ENCODE data around the gene SKP1.

Gene SKP1

GRCh38 chr5:134116789-134117761 is 59.7 kb downstream of the SKP1 start:
- no peak overlapping the region for H3K4me3 ChIP-seq (ENCODE audit: low read depth, low read length)
- TF ChIP-seq, protein P1, sequence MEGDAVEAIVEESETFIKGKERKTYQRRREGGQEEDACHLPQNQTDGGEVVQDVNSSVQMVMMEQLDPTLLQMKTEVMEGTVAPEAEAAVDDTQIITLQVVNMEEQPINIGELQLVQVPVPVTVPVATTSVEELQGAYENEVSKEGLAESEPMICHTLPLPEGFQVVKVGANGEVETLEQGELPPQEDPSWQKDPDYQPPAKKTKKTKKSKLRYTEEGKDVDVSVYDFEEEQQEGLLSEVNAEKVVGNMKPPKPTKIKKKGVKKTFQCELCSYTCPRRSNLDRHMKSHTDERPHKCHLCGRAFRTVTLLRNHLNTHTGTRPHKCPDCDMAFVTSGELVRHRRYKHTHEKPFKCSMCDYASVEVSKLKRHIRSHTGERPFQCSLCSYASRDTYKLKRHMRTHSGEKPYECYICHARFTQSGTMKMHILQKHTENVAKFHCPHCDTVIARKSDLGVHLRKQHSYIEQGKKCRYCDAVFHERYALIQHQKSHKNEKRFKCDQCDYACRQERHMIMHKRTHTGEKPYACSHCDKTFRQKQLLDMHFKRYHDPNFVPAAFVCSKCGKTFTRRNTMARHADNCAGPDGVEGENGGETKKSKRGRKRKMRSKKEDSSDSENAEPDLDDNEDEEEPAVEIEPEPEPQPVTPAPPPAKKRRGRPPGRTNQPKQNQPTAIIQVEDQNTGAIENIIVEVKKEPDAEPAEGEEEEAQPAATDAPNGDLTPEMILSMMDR (IDR thresholded peaks at IDR 0.05; ENCODE audit: low read depth, low read length, missing control alignments): no peak
- no peak for DNase-seq (ENCODE audit: low read depth)

DNA sequence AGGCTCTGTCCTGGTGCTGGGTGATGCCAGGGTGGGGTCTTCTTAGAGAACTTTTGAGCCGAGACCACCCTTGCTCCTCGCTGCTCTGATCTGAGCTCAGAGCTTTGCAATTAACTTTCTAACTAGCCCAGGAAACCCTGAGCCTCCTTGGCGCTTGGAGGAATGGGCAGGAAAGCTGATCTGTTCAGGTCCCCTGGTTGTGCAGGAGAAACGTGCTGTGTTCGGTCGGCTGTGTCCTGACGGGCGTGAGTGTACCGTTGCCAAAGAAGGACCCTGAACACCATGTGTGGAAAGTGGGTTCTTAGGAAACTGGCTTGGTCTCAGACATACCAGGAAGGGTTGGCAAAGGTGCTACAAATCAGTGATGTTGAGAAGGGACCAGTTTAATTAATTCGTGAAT is 60.5 kb downstream of the SKP1 start:
- no peak for DNase-seq (ENCODE audit: low read depth)
- no peak overlapping the region for H3K4me3 ChIP-seq (ENCODE audit: low read depth, low read length)
- TF ChIP-seq, protein P1 (IDR thresholded peaks at IDR 0.05; ENCODE audit: low read depth, low read length, missing control alignments): no peak

DNA sequence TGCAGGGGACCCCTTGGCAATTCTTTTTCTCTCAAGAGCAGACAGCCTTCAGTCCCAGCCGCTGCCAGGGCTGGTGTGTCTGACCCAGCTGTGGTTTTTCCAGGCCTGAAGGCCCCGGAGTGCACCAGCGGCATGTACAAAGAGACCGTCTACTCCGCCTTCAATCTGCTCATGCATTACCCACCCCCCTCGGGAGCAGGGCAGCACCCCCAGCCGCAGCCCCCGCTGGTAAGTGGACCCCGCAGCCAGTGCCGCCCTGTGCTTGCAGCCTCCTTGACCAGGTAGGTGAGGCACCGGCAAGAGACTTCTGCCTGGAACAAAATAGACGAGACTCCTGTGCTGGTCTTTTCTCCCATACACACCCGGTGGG is 61.0 kb downstream of the SKP1 start:
- peak overlapping the region; percentile 53; the same call in 1 of the 2 replicates for H3K4me3 ChIP-seq (ENCODE audit: low read depth, low read length)
- TF ChIP-seq, protein P1 (IDR thresholded peaks at IDR 0.05; ENCODE audit: low read depth, low read length, missing control alignments): no peak
- no peak for DNase-seq (ENCODE audit: low read depth)

DNA sequence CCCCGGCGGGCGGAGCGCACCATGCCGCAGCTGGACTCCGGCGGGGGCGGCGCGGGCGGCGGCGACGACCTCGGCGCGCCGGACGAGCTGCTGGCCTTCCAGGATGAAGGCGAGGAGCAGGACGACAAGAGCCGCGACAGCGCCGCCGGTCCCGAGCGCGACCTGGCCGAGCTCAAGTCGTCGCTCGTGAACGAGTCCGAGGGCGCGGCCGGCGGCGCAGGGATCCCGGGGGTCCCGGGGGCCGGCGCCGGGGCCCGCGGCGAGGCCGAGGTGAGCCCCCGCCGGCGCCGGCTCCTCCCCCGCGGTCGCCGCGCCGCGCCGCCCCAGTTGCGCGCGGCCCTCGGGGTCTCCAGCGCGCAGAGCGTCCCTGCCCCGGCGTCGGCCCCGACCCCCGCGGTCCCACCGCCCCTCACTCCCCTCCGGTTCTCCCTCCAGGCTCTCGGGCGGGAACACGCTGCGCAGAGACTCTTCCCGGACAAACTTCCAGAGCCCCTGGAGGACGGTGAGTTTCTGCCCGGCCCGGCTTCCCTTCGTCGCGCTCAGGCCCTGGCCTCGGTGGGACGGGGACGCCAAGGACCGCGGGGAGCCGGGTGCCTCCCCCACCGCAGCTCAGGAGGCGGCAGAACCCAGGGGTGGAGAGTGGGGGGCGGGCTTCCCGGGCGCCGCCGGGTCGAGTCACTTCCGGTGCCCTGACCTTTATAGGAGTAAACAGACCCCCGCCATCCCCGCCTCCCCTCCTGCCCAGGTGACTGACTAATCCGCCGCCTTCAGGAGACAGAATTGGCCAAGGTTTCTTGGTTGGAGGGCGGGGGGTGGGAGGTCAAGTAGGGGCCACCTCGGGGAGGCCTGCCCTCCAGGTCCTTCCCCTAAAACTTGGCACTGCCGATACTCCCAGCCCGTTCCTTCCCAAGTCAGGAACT is 61.6 kb downstream of the SKP1 start:
- TF ChIP-seq, protein P1 (IDR thresholded peaks at IDR 0.05; ENCODE audit: low read depth, low read length, missing control alignments): no peak
- H3K4me3 ChIP-seq (ENCODE audit: low read depth, low read length): peak overlapping the region; percentile 53
- no peak for DNase-seq (ENCODE audit: low read depth)

DNA sequence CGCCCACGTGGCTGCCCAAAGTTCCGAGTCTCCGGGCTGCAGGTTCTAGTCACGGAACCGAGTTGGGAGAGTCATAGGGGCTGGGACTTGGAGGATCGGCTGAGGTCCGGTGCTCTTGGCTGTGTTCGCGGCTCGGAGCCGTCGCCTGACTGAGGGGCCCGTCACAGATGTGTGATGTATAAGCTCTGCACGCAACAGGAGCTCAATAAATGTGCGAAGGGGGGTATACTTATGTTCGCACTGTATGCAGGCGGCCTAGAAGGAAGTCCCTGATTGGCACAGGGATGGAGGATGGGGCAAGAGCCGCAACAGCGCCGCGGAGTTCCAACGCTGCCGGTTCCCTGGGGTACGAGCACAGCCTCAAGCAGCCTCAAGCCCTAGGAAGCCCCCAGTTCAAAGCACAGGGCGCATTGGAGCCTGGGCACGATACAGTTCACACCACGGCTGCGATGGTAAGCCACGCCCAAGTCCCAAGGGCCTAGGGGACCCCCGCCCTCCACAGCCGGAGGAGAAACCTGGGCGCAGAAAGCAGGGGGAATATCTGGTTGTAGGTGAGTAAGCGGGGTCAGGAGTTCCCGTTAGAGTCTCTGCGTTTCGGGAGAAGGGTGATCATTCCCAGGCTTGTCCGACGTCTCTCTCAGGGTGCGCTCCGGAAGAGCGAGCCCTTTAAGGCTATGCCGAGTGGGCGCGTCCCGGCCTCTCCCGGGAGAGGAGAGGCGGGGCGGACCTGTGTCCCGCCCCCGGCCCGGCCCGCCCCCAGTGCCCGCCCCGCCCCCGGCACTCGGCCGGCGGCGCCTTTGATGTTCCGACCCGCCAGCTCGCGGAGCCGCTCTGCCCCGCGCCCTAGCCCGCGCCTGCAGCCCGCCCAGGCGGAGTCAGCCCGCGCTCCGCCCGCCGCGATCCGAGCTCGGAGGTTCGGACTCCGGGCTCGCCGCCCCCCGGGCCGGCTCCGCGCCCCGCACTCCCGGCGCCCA is 62.6 kb downstream of the SKP1 start, which contains the start of gene TCF7:
TSS of gene TCF7 (plus strand) at position 780 of the 974 bp plus-strand sequence. CDS start 226 bp downstream, outside the sequence.
- peak within 1 kb of the TSS; percentile 53 for H3K4me3 ChIP-seq (ENCODE audit: low read depth, low read length)
- TF ChIP-seq, protein P1 (IDR thresholded peaks at IDR 0.05; ENCODE audit: low read depth, low read length, missing control alignments): no peak
- DNase-seq (ENCODE audit: low read depth): no peak

- TF ChIP-seq, protein P1 (IDR thresholded peaks at IDR 0.05; ENCODE audit: low read depth, low read length, missing control alignments): no peak
- DNase-seq (ENCODE audit: low read depth): no peak
- H3K4me3 ChIP-seq (ENCODE audit: low read depth, low read length): no peak overlapping the region
Observed at GRCh38 chr5:134113363-134113889, 63.3 kb downstream of the SKP1 start.

Data from GM12864 (cell line).